GM10248 (cell line): ENCODE results near the gene ADAMTS6.

Experiments used
- CTCF ChIA-PET: fragments of 300-600 bp; sonication (Branson Sonifier 250); formaldehyde crosslinking; extraction: SDS; loops from one replicate; lab custom pipeline; 2021; ENCODE audit warnings: antibody characterized with exemption; lab: Yijun Ruan, JAX
- POLR2A ChIA-PET: fragments of 350-650 bp; sonication (Branson Sonifier 250); formaldehyde crosslinking; extraction: SDS; loops from one replicate; lab custom pipeline; 2020; ENCODE audit warnings: antibody characterized with exemption; lab: Yijun Ruan, JAX
- DNase-seq: peaks from one replicate; pipeline ENCODE4 v3.0.0; 2012; ENCODE audit errors: extremely low spot score
- TF ChIP-seq, protein P1 (sequence below): IDR thresholded peaks from 2 replicates; pipeline ENCODE4 v1.5.1; 2012; ENCODE audit warnings: mild to moderate bottlenecking, low read depth; ENCODE audit errors: extremely low read depth, missing control alignments, control extremely low read depth

ADAMTS6 gene

DNA sequence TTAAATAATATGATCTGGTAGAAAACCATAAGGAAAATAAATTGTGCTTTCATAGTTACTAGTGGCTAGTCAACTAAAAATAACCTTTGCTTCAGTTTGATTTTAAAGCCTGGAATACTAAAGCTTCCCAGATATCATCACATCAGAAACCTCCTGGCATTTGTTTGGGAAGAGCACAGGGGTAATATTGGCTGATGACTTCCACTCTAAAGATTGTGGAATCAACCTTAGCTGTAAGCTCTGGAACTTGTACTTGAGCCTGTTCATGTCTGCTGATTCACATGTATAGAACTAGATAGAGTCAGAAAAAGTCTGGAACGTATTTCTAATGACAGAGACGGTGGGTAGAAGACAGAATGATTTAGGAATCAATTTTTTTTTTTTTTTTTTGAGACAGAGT is 367.9 kb downstream of the ADAMTS6 start:
- no peak for DNase-seq
- POLR2A ChIA-PET: no interaction called here
- CTCF ChIA-PET: no interaction called here
- TF ChIP-seq, protein P1, sequence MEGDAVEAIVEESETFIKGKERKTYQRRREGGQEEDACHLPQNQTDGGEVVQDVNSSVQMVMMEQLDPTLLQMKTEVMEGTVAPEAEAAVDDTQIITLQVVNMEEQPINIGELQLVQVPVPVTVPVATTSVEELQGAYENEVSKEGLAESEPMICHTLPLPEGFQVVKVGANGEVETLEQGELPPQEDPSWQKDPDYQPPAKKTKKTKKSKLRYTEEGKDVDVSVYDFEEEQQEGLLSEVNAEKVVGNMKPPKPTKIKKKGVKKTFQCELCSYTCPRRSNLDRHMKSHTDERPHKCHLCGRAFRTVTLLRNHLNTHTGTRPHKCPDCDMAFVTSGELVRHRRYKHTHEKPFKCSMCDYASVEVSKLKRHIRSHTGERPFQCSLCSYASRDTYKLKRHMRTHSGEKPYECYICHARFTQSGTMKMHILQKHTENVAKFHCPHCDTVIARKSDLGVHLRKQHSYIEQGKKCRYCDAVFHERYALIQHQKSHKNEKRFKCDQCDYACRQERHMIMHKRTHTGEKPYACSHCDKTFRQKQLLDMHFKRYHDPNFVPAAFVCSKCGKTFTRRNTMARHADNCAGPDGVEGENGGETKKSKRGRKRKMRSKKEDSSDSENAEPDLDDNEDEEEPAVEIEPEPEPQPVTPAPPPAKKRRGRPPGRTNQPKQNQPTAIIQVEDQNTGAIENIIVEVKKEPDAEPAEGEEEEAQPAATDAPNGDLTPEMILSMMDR: no peak

DNA sequence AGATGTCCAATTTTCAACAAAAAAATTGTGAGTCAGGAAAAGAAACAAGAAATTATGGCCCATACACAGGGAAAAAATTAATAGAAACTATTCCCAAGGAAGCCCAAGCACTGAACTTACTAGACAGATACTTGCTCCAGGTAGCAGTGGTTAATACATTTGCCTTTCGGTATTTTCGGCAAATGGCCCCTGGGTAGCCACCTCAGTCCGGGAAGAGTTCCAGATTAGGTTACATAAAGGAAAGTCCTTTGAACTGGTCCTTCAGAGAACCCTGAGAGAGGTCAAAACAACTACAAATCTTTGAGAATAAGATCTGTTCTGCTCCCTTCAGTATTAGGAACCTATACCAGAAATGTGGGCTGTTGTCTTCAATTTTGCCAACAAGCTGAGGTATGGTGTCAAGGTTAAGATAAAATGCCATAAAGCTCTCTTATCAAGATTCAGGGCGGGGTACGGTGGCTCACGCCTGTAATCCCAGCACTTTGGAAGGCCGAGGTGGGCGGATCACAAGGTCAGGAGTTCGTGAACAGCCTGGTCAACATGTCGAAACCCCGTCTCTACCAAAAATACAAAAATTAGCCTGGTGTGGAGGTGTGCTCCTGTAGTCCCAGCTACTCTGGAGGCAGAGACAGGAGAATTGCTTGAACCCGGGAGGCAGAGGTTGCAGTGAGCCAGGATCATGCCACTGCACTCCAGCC is 369.6 kb downstream of the ADAMTS6 start:
- TF ChIP-seq, protein P1: no peak
- ChIA-PET CTCF (interaction anchor here (1.3 kb wide), 1 partner anchor 9 kb away, joined by 5 read pairs; no protein-coding TSS in a partner anchor), POLR2A (no interaction called here)
- no peak for DNase-seq

DNA sequence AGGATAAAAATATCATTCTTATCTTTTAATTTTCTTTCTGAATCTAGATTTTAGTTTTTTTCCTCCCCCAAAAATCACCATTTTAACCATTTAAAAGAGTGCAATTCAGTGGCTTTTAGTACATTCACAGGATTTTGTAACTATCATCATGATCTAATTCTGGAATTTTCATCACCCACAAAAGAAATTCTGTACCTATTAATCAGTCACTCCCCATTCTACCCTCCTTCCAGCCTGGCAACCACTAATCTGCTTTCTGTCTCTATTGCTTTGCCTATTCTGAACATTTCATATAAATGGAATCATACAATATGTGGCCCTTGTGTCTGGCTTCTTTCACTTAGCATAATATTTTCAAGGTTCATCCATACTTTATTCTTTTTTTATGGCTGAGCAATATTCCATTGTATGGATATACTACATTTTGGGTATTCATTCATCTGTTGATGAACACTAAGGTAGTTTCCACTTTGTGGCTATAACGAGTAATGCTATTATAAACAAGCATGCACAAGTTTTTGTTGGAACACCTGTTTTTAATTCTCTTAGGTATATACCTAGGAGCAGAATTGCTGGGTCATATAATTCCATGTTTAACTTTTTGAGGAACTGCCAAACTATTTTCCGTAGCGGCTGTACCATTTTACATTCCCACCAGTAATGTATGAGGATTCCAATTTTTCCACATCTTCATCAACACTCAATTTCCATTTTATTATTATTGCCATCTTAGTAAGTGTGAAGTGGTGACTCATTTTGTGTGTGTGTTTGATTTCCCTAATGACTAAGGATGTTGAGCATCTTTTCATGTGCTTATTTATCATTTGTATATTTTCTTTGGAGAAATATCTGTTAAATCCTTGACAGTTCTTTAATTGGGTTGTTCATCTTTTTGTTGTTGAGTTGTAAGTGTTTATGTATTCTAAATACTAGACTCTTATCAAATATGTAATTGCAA is 372.7 kb downstream of the ADAMTS6 start:
- POLR2A ChIA-PET: no interaction called here
- CTCF ChIA-PET: no interaction called here
- DNase-seq: no peak
- TF ChIP-seq, protein P1: no peak

DNA sequence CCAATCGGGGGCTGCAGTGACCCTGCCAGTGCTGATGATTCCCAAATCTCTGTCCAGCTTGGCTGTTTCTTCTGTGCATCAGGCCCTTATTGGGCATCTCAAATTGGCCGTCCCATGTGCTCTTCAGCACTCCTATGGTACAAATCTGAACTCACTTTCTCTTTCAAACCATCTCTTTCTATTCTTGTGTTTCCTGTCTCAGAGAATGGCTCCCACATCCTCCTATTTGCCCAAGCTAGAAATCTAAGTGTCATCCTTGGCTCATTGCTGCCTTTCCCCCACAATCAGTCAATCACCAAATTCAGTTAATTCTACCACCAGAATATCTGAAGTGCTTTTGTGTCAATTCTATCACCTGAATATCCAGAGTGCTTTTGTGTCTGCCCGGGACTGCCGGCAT is 376.4 kb downstream of the ADAMTS6 start:
- CTCF ChIA-PET: interaction anchor here (2.9 kb wide), 1 partner anchor 11 kb away, joined by 9 read pairs; no protein-coding TSS in a partner anchor

DNA sequence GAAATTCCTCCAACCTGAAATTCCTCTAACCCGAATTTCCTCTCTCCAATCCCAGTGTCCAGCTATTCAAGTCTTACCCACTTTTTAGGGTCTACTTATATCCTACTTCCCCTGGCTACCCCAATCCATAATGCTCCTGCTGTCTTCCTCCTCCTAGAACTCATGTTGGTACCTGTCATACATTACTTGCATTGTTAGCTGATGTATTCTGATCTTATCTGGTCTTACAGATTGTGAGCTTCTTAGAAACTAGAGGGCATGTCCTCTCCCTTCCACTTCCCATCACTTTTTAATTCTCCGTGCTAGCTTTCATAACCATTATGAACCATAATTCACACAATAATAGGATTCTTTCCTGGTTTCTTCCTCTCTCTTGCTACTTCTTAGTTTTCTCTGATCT is 376.9 kb downstream of the ADAMTS6 start:
- TF ChIP-seq, protein P1: no peak
- no peak for DNase-seq
- ChIA-PET POLR2A (no interaction called here), CTCF (interaction anchor here (1.2 to 2.9 kb wide), 5 partner anchors 12 to 378 kb away, joined by 3 to 11 read pairs (median 4); no protein-coding TSS in a partner anchor)

More for the DNA sequence above, 376.4 kb downstream of the ADAMTS6 start:
- peak; percentile 29 for DNase-seq
- TF ChIP-seq, protein P1: no peak
- POLR2A ChIA-PET: no interaction called here

DNA sequence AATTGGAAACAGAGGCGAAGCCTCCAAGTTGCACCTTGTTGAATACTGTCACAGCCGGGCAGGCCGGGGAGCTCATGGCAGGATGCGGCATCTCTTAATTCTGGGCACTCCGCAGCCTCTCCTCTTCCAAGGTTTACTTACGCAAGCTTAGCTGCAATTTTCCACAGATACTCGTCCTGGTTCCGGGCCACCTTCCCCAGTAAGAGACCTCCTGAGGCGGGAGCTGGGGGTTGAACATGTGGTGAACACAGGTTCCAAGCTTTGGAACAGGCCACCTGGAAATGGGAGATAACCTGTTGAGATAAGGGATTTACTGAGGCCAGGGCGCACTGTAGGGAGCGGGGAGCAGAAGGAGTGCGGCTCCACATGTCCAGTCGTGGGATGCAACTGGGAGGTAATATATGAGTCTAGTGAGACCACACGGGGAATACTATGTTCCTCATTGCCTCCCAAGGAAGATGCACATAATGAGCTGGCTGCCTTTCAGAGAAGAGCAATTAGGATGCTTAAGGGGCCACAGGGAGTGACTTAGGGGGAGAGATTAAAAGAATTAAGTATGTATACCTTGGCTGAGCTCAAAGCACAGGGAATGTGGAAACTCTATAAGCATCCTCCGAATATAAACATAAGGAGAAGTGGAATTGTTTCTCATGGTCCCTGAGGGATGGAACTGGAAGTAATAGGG is 377.8 kb downstream of the ADAMTS6 start:
- TF ChIP-seq, protein P1: no peak
- POLR2A ChIA-PET: interaction anchor here (0.6 kb wide), 1 partner anchor 219 kb away, joined by 3 read pairs; no protein-coding TSS in a partner anchor
- CTCF ChIA-PET: interaction anchor here (0.7 to 2.9 kb wide), 20 partner anchors 8 to 379 kb away, joined by 3 to 11 read pairs (median 4); no protein-coding TSS in a partner anchor
- no peak for DNase-seq
